ENCODE data around the gene CKAP4. TPM values are rescaled to one million over a fixed set of nuclear protein-coding genes. Genes with fewer than 3 reads are reported as not detected.

The CKAP4 gene
- total and polyA plus RNA-seq, 2 of the 13 experiments (the other 11 are each of a cell fraction or from before 2014, with no cell fraction given): 39.2 to 70.2 TPM

- 0% methylated on average over 4 of the region's 5 CpGs for WGBS (ENCODE audit: low lambda C conversion rate)
- in situ Hi-C loops (cut with HindIII; ENCODE audit: extremely low pct_ligation_motif_present, low pct_unique_long_range_greater_than_20kb): no loop called here
- Histone ChIP-seq H3K27me3 (ENCODE audit: control insufficient read depth in 1 of 2, insufficient read depth in 2 of 2, low read length in 2 of 2) (peaks cover 0 to 2% of the 10 kb centered on the region in 2 experiments; a peak in 2 of 5 replicates), H4K20me1 (ENCODE audit: insufficient read depth, low read length) (no peaks in the 10 kb centered on the region), H3K9ac (ENCODE audit: insufficient read depth, low read depth, low read length) (no peak overlapping the region), H3K79me2 (ENCODE audit: insufficient read depth, low read length) (no peaks in the 10 kb centered on the region), H3K4me2 (ENCODE audit: low read depth, low read length) (peak overlapping the region; percentile 21; the same call in 1 of the 2 replicates), H3K27ac (ENCODE audit: extremely low read length, insufficient read depth, low read length) (peak overlapping the region; percentile 37), H3K9me3 (ENCODE audit: low read length) (no peaks in the 10 kb centered on the region), H3K4me3 (replicated peaks in 1 of 3; ENCODE audit: insufficient read depth in 1 of 3, low read depth in 2 of 3, low read length in 3 of 3) (no peak overlapping the region), H2AFZ (ENCODE audit: low read length) (no peak overlapping the region), H3K4me1 (ENCODE audit: insufficient read depth, low read length) (peaks cover 27% of the 10 kb centered on the region), H3K36me3 (replicated peaks in 1 of 2; ENCODE audit: control insufficient read depth in 1 of 2, insufficient read depth in 2 of 2, low read length in 2 of 2) (no peaks in the 10 kb centered on the region)
- BruUV-seq (replicated peaks): no TSS peak
- intact Hi-C loops (cut with micrococcal nuclease; ENCODE audit: unreplicated experiment): no loop called here
- FAIRE-seq: peak; percentile 89
- ATAC-seq: peak; percentile 91
- ChIA-PET CTCF (ENCODE audit: low intra/inter-chr PET ratio, low total read pairs) (no interaction called here), POLR2A (no interaction called here)
- peak; percentile 72 for DNase-seq (ENCODE audit: low spot score)
- TF ChIP-seq ZNF674 (CRISPR knock-in tag; IDR thresholded peaks at IDR 0.05; ENCODE audit: low read depth) (no peak), ZNF354B (CRISPR knock-in tag; IDR thresholded peaks at IDR 0.05) (no peak), NFRKB (IDR thresholded peaks at IDR 0.05) (no peak), RNF2 (conservative IDR thresholded peaks at IDR 0.05; ENCODE audit: low read depth) (no peak), ZNF792 (CRISPR knock-in tag; IDR thresholded peaks at IDR 0.05) (no peak), ZNF883 (CRISPR knock-in tag; IDR thresholded peaks at IDR 0.05; ENCODE audit: not compliant biosample characterization) (no peak), GATAD1 (CRISPR knock-in tag; IDR thresholded peaks at IDR 0.05) (no peak), GATA4 (IDR thresholded peaks at IDR 0.05; ENCODE audit: borderline replicate concordance, low read depth) (no peak), TOPORS (CRISPR knock-in tag; IDR thresholded peaks at IDR 0.05) (no peak), ZBTB10 (CRISPR knock-in tag; IDR thresholded peaks at IDR 0.05; ENCODE audit: borderline replicate concordance) (peak; percentile 94), DDIT3 (CRISPR knock-in tag; IDR thresholded peaks at IDR 0.05) (no peak), SRSF9 (IDR thresholded peaks at IDR 0.05; ENCODE audit: borderline replicate concordance, insufficient read depth, low read depth, low read length, poor library complexity, severe bottlenecking) (no peak), SKIL (CRISPR knock-in tag; IDR thresholded peaks at IDR 0.05; ENCODE audit: borderline replicate concordance) (peak; percentile 69), ZSCAN22 (CRISPR knock-in tag; IDR thresholded peaks at IDR 0.05) (no peak), ZNF576 (CRISPR knock-in tag; IDR thresholded peaks at IDR 0.05) (no peak), MIER3 (CRISPR knock-in tag; IDR thresholded peaks at IDR 0.05; ENCODE audit: borderline replicate concordance) (no peak), ZNF337 (CRISPR knock-in tag; IDR thresholded peaks at IDR 0.05; ENCODE audit: borderline replicate concordance, low read depth) (no peak), ISL2 (CRISPR knock-in tag; IDR thresholded peaks at IDR 0.05) (peak; percentile 69; the same call in 1 of the 2 replicates), ZNF784 (CRISPR knock-in tag; IDR thresholded peaks at IDR 0.05; ENCODE audit: borderline replicate concordance) (no peak), ZNF816 (CRISPR knock-in tag; IDR thresholded peaks at IDR 0.05; ENCODE audit: borderline replicate concordance) (no peak), ZFY (CRISPR knock-in tag; IDR thresholded peaks at IDR 0.05) (peak; percentile 42)
Observed at GRCh38 chr12:106195621-106196027, 52.2 kb downstream of the CKAP4 start.

All from HepG2 (cell line).